K562 (cell line): ENCODE data around the gene THAP8. TPM values are rescaled to one million over a fixed set of nuclear protein-coding genes. Genes with fewer than 3 reads are reported as not detected.
A peak's percentile ranks its signal among the peaks of the same experiment; 100 is the strongest.

Experiments used
- ATAC-seq: fragments of 200-7000 bp; cut with Tn5 transposase; 3 replicates; pipeline ENCODE4 v1.9.1; 2020; ENCODE audit warnings: moderate library complexity
- BruUV-seq: library from RNA; stranded (reverse); fragments of 400-500 nt; replicated peaks from 2 replicates; lab custom pipeline; 2021; lab: Mats Ljungman, UMichigan
- CTCF ChIA-PET: fragments of 300-600 bp; formaldehyde crosslinking; extraction: SDS; loops from one replicate; lab custom pipeline; 2021; ENCODE audit warnings: low intra/inter-chr PET ratio; lab: Yijun Ruan, JAX
- POLR2A ChIA-PET: fragments of 300-600, 350-650 bp; sonication (Branson Sonifier 250); formaldehyde crosslinking; extraction: SDS; loops from one replicate; lab custom pipeline; 2021; ENCODE audit warnings: antibody characterized with exemption, inconsistent platforms; lab: Yijun Ruan, JAX
- DNase-seq, 4 experiments: peaks; one replicate each; pipeline versions ENCODE4 v3.0.0 to v3.0.0-alpha.2; 2011 to 2018; ENCODE audit warnings: low spot score in 3 of 4, mixed read lengths in 3 of 4; ENCODE audit errors: extremely low read depth in 1 of 4
- FAIRE-seq: peaks from 2 replicates; lab custom pipeline; 2011; peaks lifted over from hg19 to GRCh38; lab: Jason Lieb, UNC
- H2AFZ ChIP-seq: 2 replicates; pipeline ENCODE4 v1.6.0; 2011; ENCODE audit warnings: low read depth, low read length, control low read depth, inconsistent platforms
- H3K27ac ChIP-seq: fragments of 200-600 bp; 3 replicates; pipeline ENCODE4 v1.8.0; 2011; ENCODE audit warnings: low read depth, mild to moderate bottlenecking, control low read depth, inconsistent platforms, low read length, moderate library complexity, mixed read lengths; ENCODE audit errors: extremely low read depth
- H3K27me3 ChIP-seq, 2 experiments: fragments of 300-600 bp in 1 of 2; 2 replicates in 1 of 2; 3 replicates in 1 of 2; pipeline versions ENCODE4 v1.6.0 to v1.8.0; 2011; ENCODE audit warnings: inconsistent platforms in 2 of 2, low read length in 2 of 2, mild to moderate bottlenecking in 1 of 2, mixed read lengths in 1 of 2, moderate library complexity in 1 of 2; ENCODE audit not compliant: control insufficient read depth in 2 of 2, insufficient read depth in 2 of 2
- H3K36me3 ChIP-seq: fragments of 300-600 bp; 3 replicates; pipeline ENCODE4 v1.8.0; 2011; ENCODE audit warnings: mild to moderate bottlenecking, low read length, inconsistent platforms; ENCODE audit not compliant: control insufficient read depth, insufficient read depth
- H3K4me1 ChIP-seq, 2 experiments: fragments of 200-600 bp in 1 of 2; replicated peaks in 1 of 2; 2 replicates in 1 of 2; 3 replicates in 1 of 2; pipeline versions ENCODE4 v1.5.1 to v1.8.0; 2011; ENCODE audit warnings: inconsistent platforms in 2 of 2, low read length in 2 of 2, mild to moderate bottlenecking in 1 of 2, mixed read lengths in 1 of 2, moderate library complexity in 1 of 2; ENCODE audit not compliant: control insufficient read depth in 2 of 2, insufficient read depth in 2 of 2
- H3K4me2 ChIP-seq: 2 replicates; pipeline ENCODE4 v1.6.1; 2011; ENCODE audit warnings: low read length, control low read depth, inconsistent platforms, mixed read lengths; ENCODE audit not compliant: insufficient read depth
- H3K4me3 ChIP-seq: fragments of 200-600 bp; sonication (generic), shearing (Covaris generic); 2 replicates; pipeline ENCODE4 v1.5.1; 2016; ENCODE audit warnings: control low read depth, inconsistent platforms
- H3K79me2 ChIP-seq: fragments of 200-600 bp; 3 replicates; pipeline ENCODE4 v1.8.0; 2011; ENCODE audit warnings: low read length, inconsistent platforms; ENCODE audit not compliant: control insufficient read depth, insufficient read depth
- H3K9ac ChIP-seq, 2 experiments: 2 replicates each; pipeline versions ENCODE4 v1.6.0 to v1.6.1; 2011; ENCODE audit warnings: low read depth in 2 of 2, low read length in 2 of 2, control low read depth in 1 of 2, inconsistent platforms in 1 of 2, mild to moderate bottlenecking in 1 of 2, mixed read lengths in 1 of 2; ENCODE audit not compliant: insufficient read depth in 1 of 2
- H3K9me1 ChIP-seq: one replicate; pipeline ENCODE4 v1.6.0; 2011; ENCODE audit warnings: inconsistent platforms, mild to moderate bottlenecking, low read length, moderate library complexity; ENCODE audit not compliant: control insufficient read depth, insufficient read depth
- H3K9me3 ChIP-seq: replicated peaks from 2 replicates; pipeline ENCODE4 v1.5.1; 2011; ENCODE audit warnings: low read depth, low read length, inconsistent platforms; ENCODE audit not compliant: control insufficient read depth, insufficient read depth
- H4K20me1 ChIP-seq: replicated peaks from 2 replicates; pipeline ENCODE4 v1.6.1; 2011; ENCODE audit warnings: low read length, inconsistent platforms, mixed read lengths; ENCODE audit not compliant: control insufficient read depth, insufficient read depth
- BCOR ChIP-seq: fragments of 450-650 bp; IDR thresholded peaks from 2 replicates; pipeline ENCODE4 v1.6.1; 2016
- DPF2 ChIP-seq: fragments of 450-650 bp; IDR thresholded peaks from 2 replicates; pipeline ENCODE4 v1.6.1; 2016
- FOXP1 ChIP-seq: sonication (generic); formaldehyde crosslinking; IDR thresholded peaks from 2 replicates; pipeline ENCODE4 v1.8.0; 2022; ENCODE audit warnings: mild to moderate bottlenecking, missing genetic modification reagents
- KLF13 ChIP-seq: fragments of 450-650 bp; IDR thresholded peaks from 2 replicates; pipeline ENCODE4 v1.6.1; 2016; ENCODE audit warnings: missing genetic modification characterization, low read depth, mild to moderate bottlenecking, missing compliant biosample characterization, moderate library complexity, borderline replicate concordance
- KLF6 ChIP-seq: fragments of 250-450 bp; sonication (Bioruptor Pico); IDR thresholded peaks from 2 replicates; pipeline ENCODE4 v1.4.0; 2020; ENCODE audit warnings: mild to moderate bottlenecking, moderate library complexity, borderline replicate concordance
- NRF1 ChIP-seq, 2 experiments: fragments of 450-650 bp; IDR thresholded peaks in 1 of 2; conservative IDR thresholded peaks in 1 of 2; 2 replicates each; pipeline ENCODE4 v1.6.1; 2014; ENCODE audit warnings: mild to moderate bottlenecking in 2 of 2
- PCBP2 ChIP-seq: fragments of 200-400 bp; formaldehyde crosslinking; IDR thresholded peaks from 2 replicates; pipeline ENCODE4 v1.6.1; 2018; ENCODE audit warnings: low read length, low read depth, mild to moderate bottlenecking, moderate library complexity; ENCODE audit not compliant: poor library complexity, severe bottlenecking
- RAD51 ChIP-seq: fragments of 450-650 bp; IDR thresholded peaks from 2 replicates; pipeline ENCODE4 v1.7.1; 2016; ENCODE audit warnings: low read depth, mild to moderate bottlenecking, borderline replicate concordance
- SRSF3 ChIP-seq: fragments of 200-400 bp; formaldehyde crosslinking; IDR thresholded peaks from 2 replicates; pipeline ENCODE4 v1.6.1; 2016; ENCODE audit warnings: mild to moderate bottlenecking, low read length, moderate library complexity; ENCODE audit not compliant: insufficient read depth
- TARDBP ChIP-seq: fragments of 450-650 bp; IDR thresholded peaks from 2 replicates; pipeline ENCODE4 v1.6.1; 2016
- THRAP3 ChIP-seq: fragments of 450-650 bp; IDR thresholded peaks from 2 replicates; pipeline ENCODE4 v1.6.1; 2016; ENCODE audit warnings: mild to moderate bottlenecking, inconsistent platforms, borderline replicate concordance
- ZFPM2 ChIP-seq: fragments of 250-450 bp; sonication (Bioruptor Pico); IDR thresholded peaks from 2 replicates; pipeline ENCODE4 v1.5.1; 2022; ENCODE audit warnings: mild to moderate bottlenecking
- ZNF121 ChIP-seq: sonication (generic); formaldehyde crosslinking; conservative IDR thresholded peaks from 2 replicates; pipeline ENCODE4 v1.8.0; 2022; ENCODE audit warnings: missing genetic modification reagents
- ZNF584 ChIP-seq: fragments of 200-800 bp; sonication (Bioruptor generic); IDR thresholded peaks from 2 replicates; pipeline ENCODE4 v1.6.1; 2016; ENCODE audit warnings: low read depth, mild to moderate bottlenecking, missing genetic modification characterization, missing compliant biosample characterization
- WGBS: fragments of 100-300 bp; shearing (Covaris generic); methylation state at CpG from one replicate; pipeline ENCODE4 v1.1.6; 2016; ENCODE audit warnings: low coverage, mixed read lengths; ENCODE audit not compliant: insufficient coverage; ENCODE audit errors: missing lambda C conversion rate; 5-methylcytosine and 5-hydroxymethylcytosine counted together
- in situ Hi-C: fragments of 300-500 bp; cut with MboI; formaldehyde crosslinking; loops from 4 replicates; pipeline ENCODE4 v1.15.0; 2018; ENCODE audit warnings: inconsistent platforms, mixed read lengths
- intact Hi-C: fragments of 100-400 bp; cut with micrococcal nuclease; formaldehyde crosslinking; loops from 2 replicates; pipeline ENCODE4 v1.14.2; 2022
- polyA plus RNA-seq, 8 experiments: library from polyadenylated mRNA; depleted of rRNA in 4 of 8; stranded (reverse) in 5 of 8; unstranded in 3 of 8; fragments of >200 nt; fragmentation: Nextera tagmentation in 2 of 8; fragmentation: Illumina TruSeq in 1 of 8; extraction: Ambion mirVana in 2 of 8; extraction: Trizol in 1 of 8; gene quantifications; 2 replicates each; pipeline versions ENCODE4 v1.2.1 to v1.2.3, GENCODE V29; 2011 to 2014; ENCODE audit warnings: inconsistent platforms in 1 of 8, missing spikeins in 1 of 8
- total RNA-seq, 7 experiments: library from RNA; depleted of rRNA in 6 of 7; stranded (reverse); fragments of >200 nt in 6 of 7; fragmentation: Illumina TruSeq in 2 of 7; extraction: Trizol in 2 of 7; gene quantifications; 2 replicates each; pipeline versions ENCODE4 v1.2.1 to v1.2.3, GENCODE V29; 2011 to 2021; ENCODE audit warnings: low replicate concordance in 1 of 7
- TF ChIP-seq, protein P1 (sequence below): sonication (generic); formaldehyde crosslinking; IDR thresholded peaks from 2 replicates; pipeline ENCODE4 v1.9.0; 2022; ENCODE audit warnings: mild to moderate bottlenecking, missing genetic modification reagents
- TF ChIP-seq, protein P2 (sequence below): sonication (generic); formaldehyde crosslinking; IDR thresholded peaks from 2 replicates; pipeline ENCODE4 v1.5.0; 2020; ENCODE audit warnings: missing genetic modification reagents
- TF ChIP-seq, protein P3 (sequence below): sonication (generic); formaldehyde crosslinking; IDR thresholded peaks from 2 replicates; pipeline ENCODE4 v1.8.0; 2022; ENCODE audit warnings: mild to moderate bottlenecking, missing genetic modification reagents, borderline replicate concordance

The THAP8 gene
- total and polyA plus RNA-seq, 9 of the 15 experiments (the other 6 are each of a cell fraction or from before 2014, with no cell fraction given): 0.11 to 2.0 (median 0.94) TPM

DNA sequence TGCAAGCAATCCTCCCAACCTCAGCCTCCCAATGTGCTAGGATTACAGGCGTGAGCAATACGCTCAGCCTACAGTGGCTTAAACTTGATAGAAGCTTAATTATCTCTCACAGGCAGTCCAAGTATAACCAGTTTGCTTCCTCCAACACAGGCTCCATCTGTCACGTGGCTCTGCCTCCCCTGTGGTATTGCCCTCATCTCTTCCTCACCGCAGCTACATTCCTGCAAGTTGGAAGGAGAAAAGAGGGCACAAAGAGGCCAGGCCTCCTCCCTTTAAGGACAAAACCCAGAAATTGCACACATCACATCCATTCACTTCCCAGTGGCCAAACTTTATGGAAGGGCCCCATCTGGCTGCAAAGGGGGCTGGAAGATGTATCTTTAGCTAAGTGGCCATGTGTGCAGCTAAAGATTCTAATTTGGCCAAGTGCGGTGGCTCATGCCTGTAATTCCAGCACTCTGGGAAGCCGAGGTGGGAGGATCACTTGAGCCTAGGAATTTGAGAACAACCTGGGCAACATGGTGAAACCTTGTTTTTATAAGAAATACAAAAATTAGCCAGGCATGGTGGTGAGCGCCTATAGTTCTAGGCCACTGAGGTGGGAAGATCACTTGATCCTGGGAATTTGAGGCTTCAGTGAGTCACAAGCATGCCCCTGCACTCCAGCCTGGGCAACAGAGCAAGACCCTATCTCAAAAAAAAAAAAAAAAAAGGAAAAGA is 62.2 kb downstream of the THAP8 start:
- Histone ChIP-seq H3K79me2 (peaks cover 19% of the 10 kb centered on the region), H3K9me3 (peaks cover 3% of the 10 kb centered on the region), H3K9ac (no peak overlapping the region), H4K20me1 (0 out of 2 replicates have a peak, but pooled peaks cover 4% of the 10 kb centered on the region), H3K27me3 (peaks cover 0 to under 1% of the 10 kb centered on the region in 2 experiments; a peak in 1 of 5 replicates), H3K27ac (no peak overlapping the region), H3K4me1 (peaks cover 9 to 38% of the 10 kb centered on the region in 2 experiments; a peak in 4 of 5 replicates), H3K4me2 (no peak overlapping the region), H3K36me3 (no peaks in the 10 kb centered on the region), H3K9me1 (peaks cover 3% of the 10 kb centered on the region), H2AFZ (0 out of 2 replicates have a peak overlapping the region, but pooled peaks have one; percentile 38), H3K4me3 (no peak overlapping the region)
- FAIRE-seq (no peak), ATAC-seq (no peak), DNase-seq (no peak)
- intact Hi-C loops: loop anchor here (10.0 kb wide), 1 partner anchor 123 kb away; the partner anchor contains the start of genes OVOL3, POLR2I and TBCB
- ChIA-PET POLR2A (no interaction called here), CTCF (no interaction called here)
- in situ Hi-C loops: no loop called here
- TF ChIP-seq THRAP3 (no peak), ZFPM2 (CRISPR knock-in tag) (no peak), KLF13 (tag) (no peak), RAD51 (peak; percentile 38; the same call in 1 of the 2 replicates), ZNF584 (no peak), BCOR (no peak), ZNF121 (0 out of 2 replicates have a peak, but pooled peaks have one; percentile 21), DPF2 (no peak), PCBP2 (no peak), TARDBP (no peak), SRSF3 (no peak), NRF1 (conservative IDR thresholded peaks at IDR 0.05 in 1 of 2, IDR thresholded peaks at IDR 0.05 in 1 of 2) (no peak), KLF6 (CRISPR knock-in tag) (no peak), FOXP1 (CRISPR knock-in tag) (no peak)
- TF ChIP-seq, protein P1, sequence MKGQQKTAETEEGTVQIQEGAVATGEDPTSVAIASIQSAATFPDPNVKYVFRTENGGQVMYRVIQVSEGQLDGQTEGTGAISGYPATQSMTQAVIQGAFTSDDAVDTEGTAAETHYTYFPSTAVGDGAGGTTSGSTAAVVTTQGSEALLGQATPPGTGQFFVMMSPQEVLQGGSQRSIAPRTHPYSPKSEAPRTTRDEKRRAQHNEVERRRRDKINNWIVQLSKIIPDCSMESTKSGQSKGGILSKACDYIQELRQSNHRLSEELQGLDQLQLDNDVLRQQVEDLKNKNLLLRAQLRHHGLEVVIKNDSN (CRISPR knock-in tag): peak; percentile 51; the same call in 1 of the 2 replicates
- TF ChIP-seq, protein P2, sequence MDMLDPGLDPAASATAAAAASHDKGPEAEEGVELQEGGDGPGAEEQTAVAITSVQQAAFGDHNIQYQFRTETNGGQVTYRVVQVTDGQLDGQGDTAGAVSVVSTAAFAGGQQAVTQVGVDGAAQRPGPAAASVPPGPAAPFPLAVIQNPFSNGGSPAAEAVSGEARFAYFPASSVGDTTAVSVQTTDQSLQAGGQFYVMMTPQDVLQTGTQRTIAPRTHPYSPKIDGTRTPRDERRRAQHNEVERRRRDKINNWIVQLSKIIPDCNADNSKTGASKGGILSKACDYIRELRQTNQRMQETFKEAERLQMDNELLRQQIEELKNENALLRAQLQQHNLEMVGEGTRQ (CRISPR knock-in tag): peak; percentile 28
- TF ChIP-seq, protein P3, sequence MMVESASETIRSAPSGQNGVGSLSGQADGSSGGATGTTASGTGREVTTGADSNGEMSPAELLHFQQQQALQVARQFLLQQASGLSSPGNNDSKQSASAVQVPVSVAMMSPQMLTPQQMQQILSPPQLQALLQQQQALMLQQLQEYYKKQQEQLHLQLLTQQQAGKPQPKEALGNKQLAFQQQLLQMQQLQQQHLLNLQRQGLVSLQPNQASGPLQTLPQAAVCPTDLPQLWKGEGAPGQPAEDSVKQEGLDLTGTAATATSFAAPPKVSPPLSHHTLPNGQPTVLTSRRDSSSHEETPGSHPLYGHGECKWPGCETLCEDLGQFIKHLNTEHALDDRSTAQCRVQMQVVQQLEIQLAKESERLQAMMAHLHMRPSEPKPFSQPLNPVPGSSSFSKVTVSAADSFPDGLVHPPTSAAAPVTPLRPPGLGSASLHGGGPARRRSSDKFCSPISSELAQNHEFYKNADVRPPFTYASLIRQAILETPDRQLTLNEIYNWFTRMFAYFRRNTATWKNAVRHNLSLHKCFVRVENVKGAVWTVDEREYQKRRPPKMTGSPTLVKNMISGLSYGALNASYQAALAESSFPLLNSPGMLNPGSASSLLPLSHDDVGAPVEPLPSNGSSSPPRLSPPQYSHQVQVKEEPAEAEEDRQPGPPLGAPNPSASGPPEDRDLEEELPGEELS (CRISPR knock-in tag): no peak
- no TSS peak for BruUV-seq
- 49% methylated on average over 5 of the region's 7 CpGs for WGBS
